GM23248 (cell line): ENCODE measurements around the gene AHR. TPM values are rescaled to one million over a fixed set of nuclear protein-coding genes. Genes with fewer than 3 reads are reported as not detected.

ENCODE experiments used
- DNase-seq: peaks from one replicate; pipeline ENCODE4 v3.0.0-alpha.2; 2015
- H2AFZ ChIP-seq: fragments of 200-600 bp; sonication (generic); 2 replicates; pipeline ENCODE4 v1.6.1; 2016; ENCODE audit warnings: antibody characterized with exemption
- H3F3A ChIP-seq: fragments of 200-600 bp; sonication (generic); 2 replicates; pipeline ENCODE4 v1.6.1; 2016; ENCODE audit warnings: mild to moderate bottlenecking, antibody characterized with exemption, mixed run types; ENCODE audit not compliant: insufficient read depth
- H3K27ac ChIP-seq: fragments of 200-600 bp; sonication (generic); 2 replicates; pipeline ENCODE4 v1.5.1; 2016; ENCODE audit warnings: mild to moderate bottlenecking
- H3K27me3 ChIP-seq: fragments of 200-600 bp; sonication (generic); replicated peaks from 2 replicates; pipeline ENCODE4 v1.6.1; 2016; ENCODE audit warnings: mild to moderate bottlenecking; ENCODE audit not compliant: insufficient read depth
- H3K36me3 ChIP-seq: fragments of 200-600 bp; sonication (generic); 2 replicates; pipeline ENCODE4 v1.6.1; 2016; ENCODE audit warnings: low read depth, mild to moderate bottlenecking
- H3K4me1 ChIP-seq: fragments of 200-600 bp; sonication (generic); 2 replicates; pipeline ENCODE4 v1.6.1; 2016; ENCODE audit warnings: mild to moderate bottlenecking; ENCODE audit not compliant: insufficient read depth
- H3K4me2 ChIP-seq: fragments of 200-600 bp; sonication (generic); one replicate; pipeline ENCODE4 v1.6.1; 2016; ENCODE audit warnings: mild to moderate bottlenecking; ENCODE audit not compliant: unreplicated experiment
- H3K4me3 ChIP-seq: fragments of 200-600 bp; sonication (generic); 2 replicates; pipeline ENCODE4 v1.5.1; 2016; ENCODE audit warnings: mild to moderate bottlenecking
- H3K79me2 ChIP-seq: fragments of 200-600 bp; sonication (generic); 2 replicates; pipeline ENCODE4 v1.6.1; 2016; ENCODE audit warnings: mild to moderate bottlenecking; ENCODE audit not compliant: insufficient read depth
- H3K9ac ChIP-seq: fragments of 200-600 bp; sonication (generic); 2 replicates; pipeline ENCODE4 v1.6.1; 2016; ENCODE audit warnings: mild to moderate bottlenecking
- H3K9me2 ChIP-seq: fragments of 200-600 bp; sonication (generic); 2 replicates; pipeline ENCODE4 v1.6.1; 2016; ENCODE audit warnings: mixed run types, mild to moderate bottlenecking, moderate library complexity; ENCODE audit not compliant: insufficient read depth
- H3K9me3 ChIP-seq: fragments of 200-600 bp; sonication (generic); one replicate; pipeline ENCODE4 v1.6.1; 2017; ENCODE audit warnings: low read depth
- H4K20me1 ChIP-seq: fragments of 200-600 bp; sonication (generic); 2 replicates; pipeline ENCODE4 v1.6.0; 2016; ENCODE audit not compliant: insufficient read depth
- EZH2 ChIP-seq: fragments of 200-600 bp; sonication (generic); IDR thresholded peaks from 2 replicates; pipeline ENCODE4 v1.6.1; 2018; ENCODE audit warnings: antibody characterized with exemption, mild to moderate bottlenecking; ENCODE audit not compliant: insufficient read depth, poor library complexity, severe bottlenecking
- EZH2phosphoT487 ChIP-seq: fragments of 200-600 bp; sonication (generic); IDR thresholded peaks from 2 replicates; pipeline ENCODE4 v1.6.1; 2018; ENCODE audit warnings: antibody characterized with exemption, moderate library complexity, mild to moderate bottlenecking, low read depth; ENCODE audit not compliant: insufficient read depth
- WGBS, 2 experiments: methylation state at CpG; one replicate each; pipeline ENCODE4 v1.1.6; 2015 to 2017; ENCODE audit warnings: low lambda C conversion rate in 2 of 2, low coverage in 1 of 2; ENCODE audit errors: missing lambda C conversion rate in 2 of 2; 5-methylcytosine and 5-hydroxymethylcytosine counted together
- in situ Hi-C: fragments of 300-500 bp; cut with MboI; formaldehyde crosslinking; loops from 2 replicates; pipeline ENCODE4 v1.15.0; 2020
- polyA plus RNA-seq: library from polyadenylated mRNA; unstranded; fragments of >200 nt; fragmentation: Nextera tagmentation; extraction: Ambion mirVana; gene quantifications from 2 replicates; pipeline ENCODE4 v1.2.1, GENCODE V29; 2016
- total RNA-seq: library from RNA; depleted of rRNA; stranded (reverse); fragments of >200 nt; shearing (Covaris generic); gene quantifications from 2 replicates; pipeline ENCODE4 v1.2.3, GENCODE V29; 2014

The AHR gene
- total and polyA plus RNA-seq, 2 experiments from 2014 or later, result 19.0 to 98.7 TPM

DNA sequence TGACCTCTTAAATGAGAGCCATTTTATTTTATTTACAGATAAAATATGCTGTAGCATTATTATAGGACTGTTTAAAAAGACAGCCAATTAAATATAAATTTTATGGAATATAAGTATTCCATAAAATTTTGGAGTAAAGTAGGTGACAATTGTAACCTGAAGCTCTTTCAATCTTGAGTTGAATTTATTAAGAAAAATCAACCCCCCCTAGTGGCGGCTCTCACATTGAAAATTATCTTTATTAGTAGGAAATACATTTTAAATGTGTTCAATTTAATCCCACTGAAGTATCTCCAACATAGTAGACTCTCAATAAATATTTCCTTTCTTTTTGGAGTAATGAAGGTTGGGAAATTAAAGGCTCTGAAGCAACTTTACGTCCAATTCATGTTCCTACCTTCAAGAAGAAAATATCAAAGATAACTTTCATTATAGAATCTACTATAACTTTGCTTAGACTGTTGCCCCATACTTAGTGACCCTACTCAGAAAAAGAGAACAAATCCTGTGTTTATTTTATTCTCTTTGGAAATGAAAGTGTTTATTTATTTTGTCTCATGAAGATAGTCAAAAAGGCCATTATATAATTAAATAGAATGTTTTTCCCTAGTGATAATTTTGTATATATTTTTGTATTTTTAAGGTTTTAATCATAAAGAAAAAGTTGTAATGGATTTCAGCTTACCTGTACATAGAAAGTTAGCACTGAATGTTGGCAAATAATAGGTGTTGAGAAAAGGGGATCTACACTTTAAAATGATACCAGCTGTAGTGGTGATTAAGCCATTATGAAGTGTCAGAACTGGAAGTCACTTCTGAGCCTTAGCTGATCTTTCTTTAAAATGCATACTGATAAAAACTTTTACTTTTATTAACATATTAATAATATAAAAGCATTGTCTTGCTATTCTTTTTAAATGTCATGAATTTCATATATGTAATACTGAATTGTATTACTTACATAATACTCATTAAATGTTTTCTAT lies 3.3 kb downstream of the AHR start:
- H3K4me3 ChIP-seq, result peak overlapping the region; percentile 86
- H3K9me3 ChIP-seq, result no peaks in the 10 kb centered on the region
- in situ Hi-C loops, result loop anchor here (10.0 kb wide), 3 partner anchors 233 to 343 kb away; no protein-coding TSS in a partner anchor
- WGBS, 2 experiments, result 1 to 3% methylated on average over 2 of the region's 2 CpGs
- DNase-seq, result peak; percentile 73
- no peaks in the 10 kb centered on the region for H4K20me1 ChIP-seq
- peak overlapping the region; percentile 78 for H3K9ac ChIP-seq
- no peak overlapping the region for H2AFZ ChIP-seq
- no peaks in the 10 kb centered on the region for H3K36me3 ChIP-seq
- H3K9me2 ChIP-seq, result no peaks in the 10 kb centered on the region
- peaks cover 61% of the 10 kb centered on the region for H3K4me1 ChIP-seq
- peak overlapping the region; percentile 93 for H3K4me2 ChIP-seq
- H3F3A ChIP-seq, result peaks cover 42% of the 10 kb centered on the region
- peaks cover 81% of the 10 kb centered on the region for H3K79me2 ChIP-seq
- no peaks in the 10 kb centered on the region for H3K27me3 ChIP-seq
- peak overlapping the region; percentile 62 for H3K27ac ChIP-seq
- no peak for TF ChIP-seq EZH2
- no peak for TF ChIP-seq EZH2phosphoT487

- peak; percentile 84 for DNase-seq
- in situ Hi-C loops, result loop anchor here (10.0 kb wide), 3 partner anchors 232 to 342 kb away; no protein-coding TSS in a partner anchor
- WGBS, 2 experiments, result 2 to 3% methylated on average over 8 of the region's 8 CpGs
Measured at GRCh38 chr7:17302575-17303142, 4.2 kb downstream of the AHR start.

DNA sequence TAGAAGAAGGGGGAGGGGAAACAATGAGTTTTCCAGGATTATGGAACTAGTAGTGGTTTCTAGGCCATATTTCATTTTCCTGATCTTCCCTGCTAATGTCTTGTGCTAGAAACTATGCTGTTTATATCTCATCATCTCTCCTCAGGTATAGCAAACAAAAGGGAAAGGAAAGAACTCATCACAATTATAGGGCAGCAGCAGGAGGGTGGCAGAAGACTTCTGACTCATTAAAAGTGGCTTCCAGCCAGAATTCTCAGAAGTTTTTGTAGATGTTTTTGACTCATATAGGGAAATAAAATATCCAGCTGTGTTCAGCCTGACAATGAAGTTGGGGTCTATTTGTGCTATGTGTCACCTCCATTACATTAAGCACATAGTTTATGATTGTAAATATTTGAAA lies 6.5 kb downstream of the AHR start:
- Histone ChIP-seq H3K27me3 (no peaks in the 10 kb centered on the region), H3K4me3 (peak overlapping the region; percentile 86), H3K4me2 (peak overlapping the region; percentile 93), H4K20me1 (no peaks in the 10 kb centered on the region), H2AFZ (no peak overlapping the region), H3K79me2 (peaks cover 100% of the 10 kb centered on the region), H3K9me3 (no peaks in the 10 kb centered on the region), H3K36me3 (no peaks in the 10 kb centered on the region), H3K27ac (peak overlapping the region; percentile 62), H3K9ac (peak overlapping the region; percentile 78), H3F3A (peaks cover 42% of the 10 kb centered on the region), H3K9me2 (no peaks in the 10 kb centered on the region), H3K4me1 (peaks cover 79% of the 10 kb centered on the region)
- in situ Hi-C loops, result loop anchor here (10.0 kb wide), 3 partner anchors 230 to 340 kb away; no protein-coding TSS in a partner anchor
- DNase-seq, result peak; percentile 89
- TF ChIP-seq EZH2 (no peak), EZH2phosphoT487 (no peak)

More at GRCh38 chr7:17302575-17303142, 4.2 kb downstream of the AHR start:
- no peaks in the 10 kb centered on the region for H3K9me3 ChIP-seq
- H3K27ac ChIP-seq, result peak overlapping the region; percentile 62
- peak overlapping the region; percentile 78 for H3K9ac ChIP-seq
- peaks cover 62% of the 10 kb centered on the region for H3K4me1 ChIP-seq
- TF ChIP-seq EZH2 (no peak), EZH2phosphoT487 (no peak)
- no peaks in the 10 kb centered on the region for H3K9me2 ChIP-seq
- peak overlapping the region; percentile 93 for H3K4me2 ChIP-seq
- peak overlapping the region; percentile 86 for H3K4me3 ChIP-seq
- H2AFZ ChIP-seq, result no peak overlapping the region
- peaks cover 90% of the 10 kb centered on the region for H3K79me2 ChIP-seq
- H4K20me1 ChIP-seq, result no peaks in the 10 kb centered on the region
- no peaks in the 10 kb centered on the region for H3K27me3 ChIP-seq
- H3K36me3 ChIP-seq, result no peaks in the 10 kb centered on the region
- H3F3A ChIP-seq, result peaks cover 43% of the 10 kb centered on the region

- peaks cover 100% of the 10 kb centered on the region for H3K79me2 ChIP-seq
- H3F3A ChIP-seq, result peaks cover 36% of the 10 kb centered on the region
- TF ChIP-seq EZH2phosphoT487, result no peak
- TF ChIP-seq EZH2, result no peak
- H3K9me2 ChIP-seq, result no peaks in the 10 kb centered on the region
- H3K27me3 ChIP-seq, result no peaks in the 10 kb centered on the region
- H3K9me3 ChIP-seq, result no peaks in the 10 kb centered on the region
- H3K4me3 ChIP-seq, result peak overlapping the region; percentile 86
- peak overlapping the region; percentile 62 for H3K27ac ChIP-seq
- peak; percentile 46 for DNase-seq
- no peak overlapping the region for H2AFZ ChIP-seq
- H3K4me2 ChIP-seq, result peak overlapping the region; percentile 93
- WGBS, 2 experiments, result 24 to 30% methylated on average over 6 of the region's 6 CpGs
- peak overlapping the region; percentile 35 for H3K9ac ChIP-seq
- in situ Hi-C loops, result loop anchor here (10.0 kb wide), 3 partner anchors 229 to 339 kb away; no protein-coding TSS in a partner anchor
- no peaks in the 10 kb centered on the region for H4K20me1 ChIP-seq
- peaks cover 86% of the 10 kb centered on the region for H3K4me1 ChIP-seq
- no peaks in the 10 kb centered on the region for H3K36me3 ChIP-seq
Measured at GRCh38 chr7:17305387-17306171, 7.1 kb downstream of the AHR start.
